Stomach (tissue), 4 donors: ENCODE measurements around the gene MAG.

Experiments used
- CTCF ChIP-seq, 7 experiments: fragments of 450-650 bp in 4 of 7; fragments of 200-600 bp in 3 of 7; sonication (generic) in 3 of 7; IDR thresholded peaks; one replicate each; pipeline ENCODE4 v1.5.1; 2016 to 2019; ENCODE audit warnings: antibody characterized with exemption in 7 of 7, control low read depth in 2 of 7, mild to moderate bottlenecking in 1 of 7
- EP300 ChIP-seq: sonication (generic); formaldehyde crosslinking; IDR thresholded peaks from one replicate; pipeline ENCODE4 v1.6.1; 2017; ENCODE audit warnings: antibody characterized with exemption
- POLR2AphosphoS5 ChIP-seq, 3 donors: sonication (generic); formaldehyde crosslinking; IDR thresholded peaks; one replicate each; pipeline ENCODE4 v1.6.1; 2016; ENCODE audit warnings: antibody characterized with exemption in 3 of 3

- TF ChIP-seq CTCF (IDR thresholded peaks at IDR 0.05) (peak in 5 of 7 experiments; percentile 36 to 81 (median 58)), POLR2AphosphoS5 (IDR thresholded peaks at IDR 0.05) (peak in 2 of 3 donors; percentile 4 to 58), EP300 (no peak)
Observed at GRCh38 chr19:35247526-35248309, 44.2 kb upstream of the MAG start.
